Measurements from ENCODE around the gene DICER1.
"Not testable (repeated sequence)": the region's sequence is repeated elsewhere in the genome, so short reads cannot be mapped to it uniquely, and the experiment has no call there.

The DICER1 gene

GRCh38 chr14:95141684-95142083 lies 15.6 kb downstream of the DICER1 start:
- no peak for ATAC-seq
- TF ChIP-seq ZFP3 (CRISPR knock-in tag; IDR thresholded peaks at IDR 0.05), result no peak
- no peak for TF ChIP-seq ZNF8 (CRISPR knock-in tag; IDR thresholded peaks at IDR 0.05)
- TF ChIP-seq CREB5 (CRISPR knock-in tag; IDR thresholded peaks at IDR 0.05; ENCODE audit: low read depth), result no peak
- no peak for TF ChIP-seq SNAI2 (CRISPR knock-in tag; IDR thresholded peaks at IDR 0.05)
- no peak for TF ChIP-seq TCF4 (CRISPR knock-in tag; IDR thresholded peaks at IDR 0.05; ENCODE audit: borderline replicate concordance)
- TF ChIP-seq PPARA (CRISPR knock-in tag; IDR thresholded peaks at IDR 0.05; ENCODE audit: borderline replicate concordance), result no peak

GRCh38 chr14:95140060-95140858 lies 17.1 kb downstream of the DICER1 start:
- ATAC-seq, result no peak
- TF ChIP-seq OSR1 (CRISPR knock-in tag; IDR thresholded peaks at IDR 0.05), result no peak
- no peak for TF ChIP-seq CSRNP3 (CRISPR knock-in tag; IDR thresholded peaks at IDR 0.05)
- no peak for TF ChIP-seq TCF4 (CRISPR knock-in tag; IDR thresholded peaks at IDR 0.05; ENCODE audit: borderline replicate concordance)
- TF ChIP-seq ARNTL (CRISPR knock-in tag; IDR thresholded peaks at IDR 0.05; ENCODE audit: borderline replicate concordance, low read depth), result no peak
- TF ChIP-seq ZFP3 (CRISPR knock-in tag; IDR thresholded peaks at IDR 0.05), result no peak
- no peak for TF ChIP-seq RARB (CRISPR knock-in tag; IDR thresholded peaks at IDR 0.05)
- no peak for TF ChIP-seq POU6F1 (CRISPR knock-in tag; IDR thresholded peaks at IDR 0.05; ENCODE audit: borderline replicate concordance, low read depth)
- no peak for TF ChIP-seq ZNF8 (CRISPR knock-in tag; IDR thresholded peaks at IDR 0.05)
- TF ChIP-seq PATZ1 (CRISPR knock-in tag; IDR thresholded peaks at IDR 0.05; ENCODE audit: borderline replicate concordance), result no peak
- no peak for TF ChIP-seq PPARA (CRISPR knock-in tag; IDR thresholded peaks at IDR 0.05; ENCODE audit: borderline replicate concordance)
- TF ChIP-seq GLIS3 (CRISPR knock-in tag; IDR thresholded peaks at IDR 0.05), result no peak
- TF ChIP-seq BACH2 (CRISPR knock-in tag; IDR thresholded peaks at IDR 0.05; ENCODE audit: borderline replicate concordance), result no peak
- TF ChIP-seq ESRRG (CRISPR knock-in tag; IDR thresholded peaks at IDR 0.05), result no peak
- no peak for TF ChIP-seq ZFP30 (CRISPR knock-in tag; IDR thresholded peaks at IDR 0.05)
- TF ChIP-seq SNAI2 (CRISPR knock-in tag; IDR thresholded peaks at IDR 0.05), result no peak

- no peak for TF ChIP-seq PATZ1 (CRISPR knock-in tag; IDR thresholded peaks at IDR 0.05; ENCODE audit: borderline replicate concordance)
- no peak for TF ChIP-seq TOX (CRISPR knock-in tag; IDR thresholded peaks at IDR 0.05; ENCODE audit: borderline replicate concordance)
- no peak for TF ChIP-seq CREB5 (CRISPR knock-in tag; IDR thresholded peaks at IDR 0.05; ENCODE audit: low read depth)
- no peak for TF ChIP-seq GLIS3 (CRISPR knock-in tag; IDR thresholded peaks at IDR 0.05)
- TF ChIP-seq ESRRG (CRISPR knock-in tag; IDR thresholded peaks at IDR 0.05), result no peak
- TF ChIP-seq ZFP30 (CRISPR knock-in tag; IDR thresholded peaks at IDR 0.05), result no peak
- no peak for ATAC-seq
Measured at GRCh38 chr14:95138876-95139275, 18.5 kb downstream of the DICER1 start.

GRCh38 chr14:95138455-95138854 lies 18.9 kb downstream of the DICER1 start:
- ATAC-seq, result not testable (repeated sequence)

All from SK-N-SH treated with all-trans-retinoic acid at 6 μM for 48 hours (cell line).